ENCODE results near the gene ARHGEF7.

GRCh38 chr13:111248822-111249221 lies 133.7 kb downstream of the ARHGEF7 start:
- TF ChIP-seq CTCF (optimal IDR thresholded peaks at IDR 0.05 in 1 of 3, IDR thresholded peaks at IDR 0.05 in 1 of 3, conservative IDR thresholded peaks at IDR 0.05 in 1 of 3; ENCODE audit: extremely low read depth in 1 of 3, insufficient read depth in 2 of 3, low read length in 3 of 3) (no peak), EZH2 (IDR thresholded peaks at IDR 0.05; ENCODE audit: low read length) (no peak)
